GM04503 (cell line): ENCODE results near the gene FAM43A.

ENCODE experiments used
- DNase-seq: peaks from one replicate; pipeline ENCODE4 v3.0.0-alpha.2; 2012; ENCODE audit warnings: low read depth

FAM43A gene

GRCh38 chr3:194711286-194711685 lies 25.6 kb downstream of the FAM43A start:
- DNase-seq = no peak

DNA sequence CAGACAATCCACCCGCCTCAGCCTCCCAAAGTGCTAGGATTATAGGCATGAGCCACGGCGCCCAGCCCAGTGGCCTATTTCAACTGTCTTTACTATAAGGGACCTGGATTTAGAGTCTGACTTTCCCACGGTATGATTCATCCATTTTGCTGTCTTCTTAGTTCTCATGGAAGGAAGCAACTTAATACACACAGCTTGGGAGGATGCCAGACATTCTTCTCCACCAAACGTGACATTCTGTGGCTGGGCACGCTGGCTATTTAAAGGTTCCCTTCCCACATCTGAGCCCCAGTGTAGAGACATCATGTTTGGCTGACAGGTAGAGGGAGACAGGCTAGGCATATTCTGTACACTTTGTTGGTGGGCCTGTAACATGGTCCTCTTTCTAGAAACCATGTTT lies 26.2 kb downstream of the FAM43A start:
- peak; percentile 52 for DNase-seq

DNA sequence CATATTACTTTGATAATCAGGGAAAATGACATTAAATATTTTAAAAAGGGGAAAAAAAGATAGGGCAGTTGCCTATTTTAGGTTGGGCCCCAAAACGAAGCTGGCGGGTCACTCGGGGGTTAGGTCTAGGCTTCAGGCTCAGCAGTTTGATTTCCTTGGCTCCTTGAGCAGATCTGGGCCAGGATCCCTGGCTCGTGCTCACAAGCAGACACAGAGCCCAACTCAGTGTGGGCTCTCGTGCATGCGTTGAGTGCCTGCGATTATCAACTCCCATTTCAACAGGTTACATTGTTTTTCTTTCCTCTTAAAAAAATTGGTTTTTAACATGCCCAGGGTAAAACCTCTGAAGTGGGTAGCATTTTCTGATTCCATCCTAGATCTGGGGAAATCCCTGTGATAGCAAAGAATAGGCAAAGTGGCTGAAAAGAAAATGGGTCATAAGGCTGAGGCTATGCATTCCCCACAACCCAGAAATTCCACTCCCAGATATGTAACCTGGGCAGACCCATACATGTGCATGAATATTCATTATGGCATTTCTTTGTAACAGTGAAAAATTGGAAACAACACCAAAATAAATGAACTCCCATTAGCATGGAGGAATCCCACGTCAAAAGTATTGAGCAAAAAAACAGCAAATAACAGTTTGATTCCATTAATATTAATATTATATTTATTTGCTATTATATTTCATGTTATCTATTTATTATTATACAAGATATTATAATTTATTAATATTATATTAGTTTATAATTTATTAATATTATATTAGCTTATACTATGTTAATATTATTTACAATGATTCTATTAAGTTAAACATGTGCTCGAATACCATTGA lies 27.8 kb downstream of the FAM43A start:
- no peak for DNase-seq

DNA sequence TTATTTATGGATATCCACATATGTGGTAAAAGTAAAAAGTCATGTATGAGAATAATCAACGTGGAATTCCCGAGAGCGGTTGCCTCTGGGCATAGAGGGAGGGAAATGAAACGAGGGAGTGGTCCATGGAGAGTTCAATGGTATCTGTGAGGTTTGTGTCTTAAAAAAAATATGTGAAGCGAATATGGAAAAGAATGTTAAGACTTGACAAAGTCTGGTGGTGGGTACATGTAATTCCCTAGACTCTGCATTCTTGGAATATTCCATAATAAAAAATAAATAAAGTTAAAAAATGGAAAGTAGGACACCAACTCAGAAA lies 28.4 kb downstream of the FAM43A start:
- DNase-seq = no peak

GRCh38 chr3:194714564-194714963 lies 28.9 kb downstream of the FAM43A start:
- DNase-seq = no peak

- DNase-seq = no peak
Measured at GRCh38 chr3:194715022-194715800, 29.5 kb downstream of the FAM43A start.

DNA sequence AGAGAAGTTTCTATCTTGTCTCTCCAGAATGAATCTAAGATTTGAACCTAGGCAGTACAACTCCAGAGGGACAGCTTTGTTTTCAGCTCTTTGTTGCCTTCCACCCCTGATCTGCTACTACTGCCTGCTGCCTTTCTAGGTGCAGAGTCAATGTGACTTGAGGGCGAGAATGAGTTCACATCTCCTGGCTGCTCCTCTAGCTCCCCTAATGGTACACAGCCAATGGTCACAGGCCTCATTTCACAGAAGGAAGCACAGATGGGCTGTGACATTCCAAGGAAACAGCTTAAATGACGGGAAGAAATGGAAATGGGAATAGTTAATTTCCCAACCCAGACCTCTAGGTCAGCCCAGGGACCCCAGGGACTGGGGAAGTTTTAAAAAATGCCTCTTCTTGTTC lies 32.4 kb downstream of the FAM43A start:
- DNase-seq = no peak

DNA sequence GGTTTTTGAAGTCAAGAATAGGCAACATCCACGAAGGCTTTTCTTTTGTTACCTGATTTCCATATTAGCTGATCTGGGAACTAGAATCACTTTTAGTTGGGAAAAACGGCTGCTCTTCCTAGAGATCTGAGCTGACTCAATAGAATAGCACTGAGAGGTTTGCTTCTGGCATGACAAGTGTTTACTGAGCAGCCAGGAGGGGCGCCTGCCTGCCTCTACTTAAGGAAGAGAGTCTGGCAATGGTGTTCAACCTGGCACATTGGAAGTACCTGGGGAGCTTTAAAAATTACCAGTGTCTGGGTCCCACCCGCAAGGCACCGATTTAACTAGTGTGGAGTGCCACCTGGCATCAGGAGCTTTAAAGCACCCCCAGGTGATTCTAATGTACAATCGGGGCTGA lies 34.4 kb downstream of the FAM43A start:
- DNase-seq = no peak

GRCh38 chr3:194723846-194724618 lies 38.3 kb downstream of the FAM43A start:
- DNase-seq = no peak

GRCh38 chr3:194725346-194725745 lies 39.7 kb downstream of the FAM43A start:
- DNase-seq = no peak

- DNase-seq = no peak
Measured at GRCh38 chr3:194727435-194728128, 41.9 kb downstream of the FAM43A start.

DNA sequence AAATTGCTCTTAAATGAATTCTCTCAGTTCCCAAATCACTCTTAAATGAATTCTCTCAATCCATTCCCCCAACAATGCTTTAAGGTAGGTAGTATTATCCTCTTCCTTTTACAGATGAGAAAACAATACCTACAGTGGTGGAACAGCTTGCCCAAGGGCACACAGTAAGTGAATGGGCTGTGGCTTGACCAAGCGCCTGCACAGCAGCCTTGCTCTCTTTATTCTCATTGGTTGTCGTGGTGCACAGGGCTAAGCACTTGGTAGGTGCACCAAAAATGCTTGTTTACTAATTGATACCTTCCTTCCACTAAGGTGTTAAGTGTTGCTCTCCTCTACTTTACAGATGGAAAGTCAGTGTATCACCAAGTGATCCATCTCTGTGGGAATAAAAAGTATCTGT lies 43.3 kb downstream of the FAM43A start:
- no peak for DNase-seq

GRCh38 chr3:194730365-194730764 lies 44.7 kb downstream of the FAM43A start:
- no peak for DNase-seq

DNA sequence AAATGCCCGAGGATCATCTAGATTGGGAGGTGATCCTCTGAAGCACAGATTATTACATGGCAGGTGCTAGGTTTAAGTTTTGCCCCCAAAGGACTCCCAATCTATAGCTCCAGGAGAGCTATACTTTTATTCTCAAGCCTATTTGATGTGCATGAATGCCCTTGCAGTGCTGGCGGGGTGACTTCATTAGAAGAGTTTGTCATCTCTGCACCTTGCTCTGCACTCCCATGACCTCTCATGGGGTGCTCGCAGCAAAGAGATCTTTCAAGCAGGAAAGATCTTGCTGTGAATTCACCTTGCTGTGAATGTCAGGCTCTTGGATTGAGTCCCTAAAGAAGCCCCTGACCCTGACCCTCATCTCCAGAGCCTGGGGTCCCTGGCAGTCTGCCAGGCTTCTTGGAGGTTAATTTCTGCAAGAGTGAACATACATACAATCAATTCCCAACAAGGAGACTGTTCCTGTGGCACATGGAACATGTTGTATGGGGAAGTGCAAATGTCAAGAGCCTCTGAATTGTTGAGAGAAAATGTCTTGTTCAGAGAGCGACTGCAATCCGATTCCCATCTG lies 45.9 kb downstream of the FAM43A start:
- DNase-seq = no peak

DNA sequence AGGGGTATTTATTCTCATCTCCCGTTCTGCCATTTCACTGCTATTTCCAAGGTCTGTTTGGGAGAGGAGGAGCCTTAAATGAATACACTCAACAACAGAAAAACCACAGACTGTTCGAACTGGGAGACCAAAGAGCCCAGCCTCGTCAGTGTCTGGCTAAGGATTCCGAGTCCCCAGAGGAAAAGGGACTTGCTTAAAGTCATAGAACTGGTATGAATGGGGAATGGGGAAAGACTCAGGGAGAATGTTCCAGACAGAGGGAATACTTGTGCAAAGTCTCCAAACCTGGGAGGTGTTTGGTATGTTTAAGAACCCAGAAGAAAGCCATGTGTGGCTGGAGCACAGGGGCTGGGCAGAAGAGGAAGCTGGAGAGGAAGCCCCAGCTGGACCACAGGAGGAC lies 46.9 kb downstream of the FAM43A start:
- no peak for DNase-seq

- no peak for DNase-seq
Measured at GRCh38 chr3:194736277-194736895, 50.7 kb downstream of the FAM43A start.

- DNase-seq = no peak
Measured at GRCh38 chr3:194736896-194737600, 51.4 kb downstream of the FAM43A start.
